Activated CD8-positive, alpha-beta memory T cell treated with anti-CD3 and anti-CD28 coated beads, Interleukin-2, amount 50 U/mL, for 48 hours (primary cell): ENCODE results near the gene PPP1R12B.
"Not testable (repeated sequence)": the region's sequence is repeated elsewhere in the genome, so short reads cannot be mapped to it uniquely, and the experiment has no call there.

Experiments used
- DNase-seq: peaks from one replicate; pipeline ENCODE4 v3.0.0-alpha.2; 2020

The PPP1R12B gene

GRCh38 chr1:202348005-202348508, 442 bp upstream of the PPP1R12B start:
- DNase-seq, result no peak

GRCh38 chr1:202349206-202349928, 868 bp downstream of the PPP1R12B start:
- DNase-seq, result no peak

GRCh38 chr1:202351725-202352124, 3.2 kb downstream of the PPP1R12B start:
- no peak for DNase-seq

GRCh38 chr1:202352583-202353197, 4.2 kb downstream of the PPP1R12B start:
- DNase-seq, result not testable (repeated sequence)

- no peak for DNase-seq
These were observed 7.5 kb downstream of the PPP1R12B start for GRCh38 chr1:202355944-202356553.

- DNase-seq, result no peak
These were observed 9.0 kb downstream of the PPP1R12B start for GRCh38 chr1:202357506-202357905.

- no peak for DNase-seq
These were observed 12.7 kb downstream of the PPP1R12B start for GRCh38 chr1:202361224-202361623.

GRCh38 chr1:202361701-202362100, 13.2 kb downstream of the PPP1R12B start:
- DNase-seq, result no peak

- no peak for DNase-seq
These were observed 13.7 kb downstream of the PPP1R12B start for GRCh38 chr1:202362212-202362611.

- no peak for DNase-seq
These were observed 16.8 kb downstream of the PPP1R12B start for GRCh38 chr1:202365092-202365815.

GRCh38 chr1:202367271-202367670, 18.8 kb downstream of the PPP1R12B start:
- no peak for DNase-seq

GRCh38 chr1:202370906-202371305, 22.4 kb downstream of the PPP1R12B start:
- DNase-seq, result not testable (repeated sequence)

- DNase-seq, result no peak
These were observed 25.6 kb downstream of the PPP1R12B start for GRCh38 chr1:202374099-202374498.

- not testable (repeated sequence) for DNase-seq
These were observed 26.7 kb downstream of the PPP1R12B start for GRCh38 chr1:202375175-202375574.

- no peak for DNase-seq
These were observed 27.7 kb downstream of the PPP1R12B start for GRCh38 chr1:202376247-202376646.

- not testable (repeated sequence) for DNase-seq
These were observed 31.5 kb downstream of the PPP1R12B start for GRCh38 chr1:202379884-202380529.

GRCh38 chr1:202380535-202380934, 32.0 kb downstream of the PPP1R12B start:
- not testable (repeated sequence) for DNase-seq

- DNase-seq, result not testable (repeated sequence)
These were observed 33.4 kb downstream of the PPP1R12B start for GRCh38 chr1:202381867-202382266.

- DNase-seq, result not testable (repeated sequence)
These were observed 47.3 kb downstream of the PPP1R12B start for GRCh38 chr1:202395831-202396230.

- DNase-seq, result no peak
These were observed 48.8 kb downstream of the PPP1R12B start for GRCh38 chr1:202397256-202397655.

- DNase-seq, result not testable (repeated sequence)
These were observed 49.9 kb downstream of the PPP1R12B start for GRCh38 chr1:202398439-202398838.

- DNase-seq, result not testable (repeated sequence)
These were observed 53.3 kb downstream of the PPP1R12B start for GRCh38 chr1:202401771-202402170.

- not testable (repeated sequence) for DNase-seq
These were observed 54.9 kb downstream of the PPP1R12B start for GRCh38 chr1:202403381-202403780.
